Astrocyte (in vitro differentiated cells and primary cell): ENCODE measurements around the gene NUBP2. TPM values are rescaled to one million over a fixed set of nuclear protein-coding genes. Genes with fewer than 3 reads are reported as not detected.

Experiments
- DNase-seq: peaks from one replicate; pipeline ENCODE4 v3.0.0-alpha.2; 2010; ENCODE audit warnings: low read depth
- FAIRE-seq: peaks from 2 replicates; lab custom pipeline; 2011; peaks lifted over from hg19 to GRCh38; lab: Jason Lieb, UNC
- H2AFZ ChIP-seq: 2 replicates; pipeline ENCODE4 v1.6.0; 2012; ENCODE audit warnings: low read depth, low read length, inconsistent platforms
- H3K27ac ChIP-seq: 2 replicates; pipeline ENCODE4 v1.5.1; 2011; ENCODE audit warnings: low read depth, low read length, inconsistent platforms
- H3K27me3 ChIP-seq: 2 replicates; pipeline ENCODE4 v1.6.0; 2011; ENCODE audit warnings: low read length, inconsistent platforms; ENCODE audit not compliant: insufficient read depth
- H3K36me3 ChIP-seq: 2 replicates; pipeline ENCODE4 v1.5.1; 2011; ENCODE audit warnings: low read length, inconsistent platforms; ENCODE audit not compliant: insufficient read depth
- H3K4me1 ChIP-seq: 2 replicates; pipeline ENCODE4 v1.5.1; 2011; ENCODE audit warnings: low read length, inconsistent platforms; ENCODE audit not compliant: insufficient read depth
- H3K4me2 ChIP-seq: 2 replicates; pipeline ENCODE4 v1.6.0; 2012; ENCODE audit warnings: low read length, inconsistent platforms
- H3K4me3 ChIP-seq: 2 replicates; pipeline ENCODE4 v1.5.1; 2011; ENCODE audit warnings: low read depth, mild to moderate bottlenecking, low read length, inconsistent platforms; ENCODE audit not compliant: insufficient read depth
- H3K79me2 ChIP-seq: 2 replicates; pipeline ENCODE4 v1.6.0; 2012; ENCODE audit warnings: mild to moderate bottlenecking, low read length, inconsistent platforms; ENCODE audit not compliant: insufficient read depth
- H3K9ac ChIP-seq: 2 replicates; pipeline ENCODE4 v1.6.0; 2012; ENCODE audit warnings: mild to moderate bottlenecking, low read length, inconsistent platforms
- H3K9me3 ChIP-seq: 2 replicates; pipeline ENCODE4 v1.5.1; 2012; ENCODE audit warnings: low read depth, mild to moderate bottlenecking, low read length, inconsistent platforms; ENCODE audit not compliant: insufficient read depth
- H4K20me1 ChIP-seq: 2 replicates; pipeline ENCODE4 v1.6.0; 2012; ENCODE audit warnings: low read length, inconsistent platforms; ENCODE audit not compliant: insufficient read depth
- H3K27ac Mint-ChIP-seq: one replicate; pipeline ENCODE4 v1.8.0; 2021; ENCODE audit warnings: mild to moderate bottlenecking, mixed read lengths; ENCODE audit not compliant: unreplicated experiment
- H3K27me3 Mint-ChIP-seq: one replicate; pipeline ENCODE4 v1.8.0; 2021; ENCODE audit warnings: low read depth, mixed read lengths; ENCODE audit not compliant: unreplicated experiment
- H3K36me3 Mint-ChIP-seq: one replicate; pipeline ENCODE4 v1.8.0; 2021; ENCODE audit warnings: low read depth, mixed read lengths; ENCODE audit not compliant: unreplicated experiment
- H3K4me1 Mint-ChIP-seq: one replicate; pipeline ENCODE4 v1.8.0; 2021; ENCODE audit warnings: low read depth, mixed read lengths; ENCODE audit not compliant: unreplicated experiment
- H3K4me3 Mint-ChIP-seq: one replicate; pipeline ENCODE4 v1.8.0; 2021; ENCODE audit warnings: mild to moderate bottlenecking, moderate library complexity, mixed read lengths; ENCODE audit not compliant: unreplicated experiment
- H3K9me3 Mint-ChIP-seq: one replicate; pipeline ENCODE4 v1.8.0; 2021; ENCODE audit warnings: mild to moderate bottlenecking, mixed read lengths; ENCODE audit not compliant: unreplicated experiment
- CTCF ChIP-seq: IDR thresholded peaks from 2 replicates; pipeline ENCODE4 v1.5.1; 2011; ENCODE audit warnings: low read depth, mild to moderate bottlenecking, inconsistent platforms, low read length, moderate library complexity; ENCODE audit not compliant: insufficient read depth
- EZH2 ChIP-seq: IDR thresholded peaks from 2 replicates; pipeline ENCODE4 v1.6.1; 2012; ENCODE audit warnings: mild to moderate bottlenecking, low read length, inconsistent platforms; ENCODE audit not compliant: insufficient read depth
- total RNA-seq: library from RNA; stranded (reverse); gene quantifications from 2 replicates; pipeline ENCODE4 v1.2.1, GENCODE V29; 2021

The NUBP2 gene
- total RNA-seq, 1 donor from 2014 or later: 41.4 TPM

DNA sequence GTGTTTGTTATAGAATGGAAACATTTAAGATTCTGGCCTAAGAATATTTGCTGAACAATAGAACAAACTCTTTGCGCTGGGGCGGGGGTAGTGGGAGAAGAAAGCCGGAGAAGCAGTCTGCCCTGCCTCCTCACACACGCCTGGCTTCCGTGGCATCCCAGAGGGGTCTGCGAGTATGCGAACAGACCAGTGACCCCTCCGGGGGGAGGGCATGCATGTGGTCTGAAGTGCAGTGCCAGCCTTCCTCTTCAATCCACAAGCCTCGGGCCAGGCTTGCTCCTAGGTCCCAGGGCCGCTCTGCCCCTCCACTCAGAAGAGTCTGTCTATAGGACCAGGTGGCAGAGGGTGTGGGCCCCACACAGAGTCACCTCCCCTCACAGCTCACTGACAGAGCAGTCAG, 24.9 kb downstream of the NUBP2 start:
- Histone ChIP-seq H3K9me3 (no peaks in the 10 kb centered on the region), H3K4me3 (no peak overlapping the region), H3K27ac (no peak overlapping the region), H3K4me2 (no peak overlapping the region), H3K79me2 (no peaks in the 10 kb centered on the region), H3K36me3 (no peaks in the 10 kb centered on the region), H3K9ac (no peak overlapping the region), H2AFZ (no peak overlapping the region), H3K27me3 (no peaks in the 10 kb centered on the region), H3K4me1 (peaks cover 3% of the 10 kb centered on the region), H4K20me1 (no peaks in the 10 kb centered on the region)
- Mint-ChIP-seq H3K9me3 (peaks cover 9% of the 10 kb centered on the region), H3K27ac (no peak overlapping the region), H3K4me3 (no peak overlapping the region), H3K36me3 (peaks cover 27% of the 10 kb centered on the region), H3K27me3 (no peaks in the 10 kb centered on the region), H3K4me1 (no peaks in the 10 kb centered on the region)
- no peak for FAIRE-seq
- DNase-seq: no peak
- no peak for TF ChIP-seq EZH2
- no peak for TF ChIP-seq CTCF

DNA sequence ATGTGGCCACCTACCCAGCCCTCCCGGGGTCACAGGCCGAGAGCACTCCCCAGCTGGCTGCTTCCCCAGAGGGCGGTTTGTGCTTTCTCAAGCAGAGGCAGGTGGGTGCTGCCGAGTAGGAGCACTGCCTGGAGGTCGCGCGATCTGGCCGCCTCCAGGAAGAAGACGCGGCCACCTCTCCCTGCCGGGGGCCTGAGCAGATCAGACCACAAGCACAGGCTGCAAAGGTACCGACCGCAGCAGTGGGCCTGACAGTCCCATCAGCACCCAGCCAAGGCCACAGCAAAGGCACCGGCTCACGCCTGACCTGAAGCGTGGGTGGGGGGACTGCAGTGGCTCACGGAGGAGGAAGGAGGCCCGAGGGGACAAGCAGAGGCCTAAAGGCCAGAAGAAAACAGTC, 25.9 kb downstream of the NUBP2 start:
- FAIRE-seq: no peak
- Histone ChIP-seq H3K4me2 (no peak overlapping the region), H4K20me1 (peaks cover 3% of the 10 kb centered on the region), H3K36me3 (no peaks in the 10 kb centered on the region), H3K27ac (no peak overlapping the region), H3K4me3 (no peak overlapping the region), H3K4me1 (peaks cover 3% of the 10 kb centered on the region), H3K79me2 (no peaks in the 10 kb centered on the region), H2AFZ (no peak overlapping the region), H3K9me3 (no peaks in the 10 kb centered on the region), H3K27me3 (no peaks in the 10 kb centered on the region), H3K9ac (no peak overlapping the region)
- Mint-ChIP-seq H3K4me1 (no peaks in the 10 kb centered on the region), H3K36me3 (peaks cover 30% of the 10 kb centered on the region), H3K9me3 (peaks cover 8% of the 10 kb centered on the region), H3K27ac (no peak overlapping the region), H3K27me3 (no peaks in the 10 kb centered on the region), H3K4me3 (no peak overlapping the region)
- no peak for DNase-seq
- TF ChIP-seq EZH2: no peak
- no peak for TF ChIP-seq CTCF

- Mint-ChIP-seq H3K4me1 (no peaks in the 10 kb centered on the region), H3K27me3 (no peaks in the 10 kb centered on the region), H3K9me3 (peaks cover 6% of the 10 kb centered on the region), H3K4me3 (no peak overlapping the region), H3K27ac (no peak overlapping the region), H3K36me3 (peaks cover 25% of the 10 kb centered on the region)
- Histone ChIP-seq H2AFZ (no peak overlapping the region), H3K9me3 (no peaks in the 10 kb centered on the region), H3K36me3 (no peaks in the 10 kb centered on the region), H3K4me3 (no peak overlapping the region), H3K4me2 (no peak overlapping the region), H3K27ac (no peak overlapping the region), H3K4me1 (peaks cover 3% of the 10 kb centered on the region), H3K27me3 (no peaks in the 10 kb centered on the region), H3K79me2 (no peaks in the 10 kb centered on the region), H3K9ac (no peak overlapping the region), H4K20me1 (peaks cover 3% of the 10 kb centered on the region)
- FAIRE-seq: no peak
- TF ChIP-seq EZH2: no peak
- no peak for TF ChIP-seq CTCF
- no peak for DNase-seq
Observed at GRCh38 chr16:1809281-1809801, 26.6 kb downstream of the NUBP2 start.
